GM12864 (cell line): ENCODE data around the gene SLC39A11.
"Not testable (repeated sequence)": the region's sequence is repeated elsewhere in the genome, so short reads cannot be mapped to it uniquely, and the experiment has no call there.

Experiments
- DNase-seq: peaks from one replicate; pipeline ENCODE4 v3.0.0-alpha.2; 2011; ENCODE audit warnings: low read depth
- H3K4me3 ChIP-seq: 2 replicates; pipeline ENCODE4 v1.5.1; 2011; ENCODE audit warnings: mild to moderate bottlenecking, low read depth, low read length, control low read depth
- TF ChIP-seq, protein P1 (sequence below): IDR thresholded peaks from 2 replicates; pipeline ENCODE4 v1.5.1; 2011; ENCODE audit warnings: low read depth, mild to moderate bottlenecking, moderate library complexity, low read length, control low read depth, inconsistent platforms; ENCODE audit errors: missing control alignments

The SLC39A11 gene

DNA sequence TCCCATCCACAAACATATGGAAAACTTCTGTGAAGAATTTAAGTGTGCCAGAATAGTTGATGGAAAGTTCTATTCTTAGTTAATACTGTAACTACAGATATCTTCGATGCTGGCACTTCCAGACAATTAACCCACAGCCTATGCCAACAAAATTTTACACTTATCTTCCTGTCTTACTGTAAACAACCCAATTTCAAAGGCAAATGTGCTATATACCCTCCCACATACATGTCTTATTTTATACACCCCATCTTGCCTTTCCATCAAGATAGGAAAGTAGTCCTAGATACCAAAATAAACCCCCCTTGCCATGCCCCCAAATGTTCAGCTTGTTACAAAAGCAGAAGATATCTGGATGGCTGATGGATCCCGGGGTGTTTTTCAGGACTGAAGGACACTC, 306.3 kb downstream of the SLC39A11 start:
- H3K4me3 ChIP-seq: no peak overlapping the region
- TF ChIP-seq, protein P1, sequence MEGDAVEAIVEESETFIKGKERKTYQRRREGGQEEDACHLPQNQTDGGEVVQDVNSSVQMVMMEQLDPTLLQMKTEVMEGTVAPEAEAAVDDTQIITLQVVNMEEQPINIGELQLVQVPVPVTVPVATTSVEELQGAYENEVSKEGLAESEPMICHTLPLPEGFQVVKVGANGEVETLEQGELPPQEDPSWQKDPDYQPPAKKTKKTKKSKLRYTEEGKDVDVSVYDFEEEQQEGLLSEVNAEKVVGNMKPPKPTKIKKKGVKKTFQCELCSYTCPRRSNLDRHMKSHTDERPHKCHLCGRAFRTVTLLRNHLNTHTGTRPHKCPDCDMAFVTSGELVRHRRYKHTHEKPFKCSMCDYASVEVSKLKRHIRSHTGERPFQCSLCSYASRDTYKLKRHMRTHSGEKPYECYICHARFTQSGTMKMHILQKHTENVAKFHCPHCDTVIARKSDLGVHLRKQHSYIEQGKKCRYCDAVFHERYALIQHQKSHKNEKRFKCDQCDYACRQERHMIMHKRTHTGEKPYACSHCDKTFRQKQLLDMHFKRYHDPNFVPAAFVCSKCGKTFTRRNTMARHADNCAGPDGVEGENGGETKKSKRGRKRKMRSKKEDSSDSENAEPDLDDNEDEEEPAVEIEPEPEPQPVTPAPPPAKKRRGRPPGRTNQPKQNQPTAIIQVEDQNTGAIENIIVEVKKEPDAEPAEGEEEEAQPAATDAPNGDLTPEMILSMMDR: no peak
- DNase-seq: no peak

DNA sequence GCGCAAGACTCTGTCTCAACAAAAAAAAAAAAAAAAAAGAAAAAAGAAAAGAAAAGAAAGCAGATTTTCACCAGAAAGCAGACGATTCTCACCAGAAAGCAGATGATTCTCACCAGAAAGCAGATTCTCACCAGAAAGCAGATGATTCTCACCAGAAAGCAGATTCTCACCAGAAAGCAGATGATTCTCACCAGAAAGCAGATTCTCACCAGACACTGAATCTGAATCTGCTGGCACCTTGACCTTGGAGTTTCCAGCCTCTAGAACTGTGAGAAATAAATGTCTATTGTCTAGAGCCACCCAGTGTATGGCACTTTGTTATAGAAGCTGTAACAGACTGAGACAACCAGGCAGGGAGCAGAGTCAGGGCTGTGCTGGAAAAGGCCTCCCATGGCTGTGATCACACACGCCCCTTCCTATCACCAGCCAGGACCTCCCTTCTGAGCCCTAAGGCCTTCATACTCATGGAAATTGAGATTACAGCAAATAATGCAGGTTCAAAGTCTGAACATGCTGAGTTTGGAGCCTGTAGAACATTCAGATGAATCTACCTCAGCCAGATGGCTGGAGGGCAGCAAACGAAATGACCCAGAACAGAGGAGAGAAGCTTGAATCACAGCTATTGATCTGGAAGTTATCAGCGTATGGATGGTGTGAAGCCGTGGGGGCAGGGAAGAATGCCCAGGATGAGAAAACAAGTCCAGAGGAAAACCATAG, 309.3 kb downstream of the SLC39A11 start:
- TF ChIP-seq, protein P1: no peak
- DNase-seq: no peak
- no peak overlapping the region for H3K4me3 ChIP-seq

DNA sequence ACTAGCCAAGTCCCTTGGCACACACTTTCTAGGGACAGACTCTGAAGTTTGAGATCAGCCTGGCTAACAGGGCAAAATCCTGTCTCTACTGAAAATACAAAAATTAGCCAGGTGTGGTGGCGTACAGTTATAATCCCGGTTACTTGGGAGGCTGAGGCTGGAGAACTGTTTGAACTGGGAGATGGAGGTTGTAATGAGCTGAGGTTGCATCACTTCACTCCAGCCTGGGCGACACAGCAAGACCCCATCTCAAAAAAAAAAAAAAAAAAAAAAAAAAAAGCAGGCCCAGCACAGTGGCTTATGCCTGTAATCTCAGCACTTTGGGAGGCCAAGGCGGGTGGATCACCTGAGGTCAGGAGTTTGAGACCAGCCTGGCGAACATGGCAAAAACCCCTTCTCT, 310.1 kb downstream of the SLC39A11 start:
- not testable (repeated sequence) for H3K4me3 ChIP-seq, DNase-seq

DNA sequence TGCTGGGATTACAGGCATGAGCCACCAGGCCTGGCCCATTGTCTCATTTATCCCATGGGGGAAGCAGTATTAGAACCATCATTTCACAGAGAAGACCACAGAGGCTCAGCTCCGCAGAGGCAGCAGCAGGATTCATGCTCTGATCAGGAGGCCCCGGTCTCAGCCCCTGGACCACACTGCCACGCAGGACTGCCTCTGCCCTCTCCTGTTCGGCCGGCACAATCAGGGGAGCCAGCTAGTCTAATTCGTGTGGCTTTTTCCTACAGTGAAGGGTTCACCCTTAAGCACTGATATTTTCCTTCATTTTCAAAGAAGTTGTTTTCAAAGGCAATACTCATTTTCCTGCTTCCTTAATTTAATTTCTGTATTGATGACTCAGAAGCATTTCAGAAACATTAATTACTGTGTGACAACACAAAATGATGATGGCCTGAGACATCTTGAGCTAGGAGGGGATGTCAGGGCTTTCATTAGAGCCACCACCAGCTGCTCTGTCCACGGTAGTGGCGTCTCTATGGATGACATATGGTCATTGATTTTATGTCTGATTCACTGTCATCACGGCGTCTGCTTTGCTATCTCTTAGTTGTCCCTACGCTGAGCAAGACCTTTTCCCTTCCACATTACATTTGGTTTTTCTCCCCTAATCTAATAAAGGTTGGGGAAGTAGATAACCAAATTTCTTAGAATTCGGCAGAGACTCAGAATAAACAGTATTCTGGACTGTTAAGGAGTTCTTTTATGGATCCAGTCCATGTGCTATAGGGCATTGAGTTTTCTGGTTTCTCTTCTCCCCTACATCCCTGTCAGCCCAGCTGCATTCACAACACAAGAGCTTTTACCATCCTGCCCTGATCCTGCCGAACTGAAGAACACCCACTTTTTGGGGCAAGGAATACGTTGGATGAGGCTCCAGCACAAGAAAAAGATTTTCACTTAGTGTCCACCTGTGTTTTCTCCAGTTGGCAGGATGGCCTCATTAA, 314.0 kb downstream of the SLC39A11 start:
- no peak overlapping the region for H3K4me3 ChIP-seq
- no peak for DNase-seq
- TF ChIP-seq, protein P1: no peak

DNA sequence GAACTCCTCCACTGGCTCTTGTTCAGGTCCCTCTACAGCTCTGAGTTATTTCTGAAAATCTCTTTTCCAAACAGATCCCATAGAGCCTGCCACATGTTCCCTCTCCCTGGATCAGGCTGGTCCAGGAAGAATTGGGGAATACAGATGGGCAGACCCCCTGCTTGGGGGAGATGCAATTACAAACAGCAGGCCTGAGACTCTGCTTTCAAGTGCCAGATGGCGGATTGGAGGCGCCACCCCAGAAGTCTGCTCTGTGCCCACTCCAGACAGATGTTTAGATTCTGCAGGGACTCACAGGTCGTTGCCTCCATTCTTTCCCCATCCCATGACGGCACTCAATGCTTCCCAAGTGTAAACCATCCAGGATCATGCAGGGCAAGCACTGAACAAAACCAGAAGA, 316.6 kb downstream of the SLC39A11 start:
- no peak for DNase-seq
- TF ChIP-seq, protein P1: no peak
- H3K4me3 ChIP-seq: no peak overlapping the region

DNA sequence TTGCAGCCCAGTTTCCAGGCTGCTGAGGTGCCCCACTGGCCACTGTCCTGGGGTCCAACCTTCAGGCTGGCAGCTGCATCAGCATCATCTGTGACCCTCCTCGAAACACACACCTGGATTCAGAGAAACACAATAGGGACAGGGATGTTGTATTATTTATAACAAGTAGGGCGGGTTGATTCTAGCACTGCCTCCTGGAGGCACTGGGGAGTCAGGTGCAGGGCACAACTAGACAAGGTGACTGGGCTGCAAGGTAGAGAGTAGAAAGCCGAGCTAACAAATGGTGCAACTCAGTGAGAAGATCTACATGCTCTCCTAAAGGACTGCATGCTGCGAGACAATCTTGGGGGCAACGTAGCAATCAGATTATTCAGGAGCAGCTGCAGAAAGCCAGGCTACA, 317.3 kb downstream of the SLC39A11 start:
- no peak for DNase-seq
- TF ChIP-seq, protein P1: no peak
- H3K4me3 ChIP-seq: no peak overlapping the region

DNA sequence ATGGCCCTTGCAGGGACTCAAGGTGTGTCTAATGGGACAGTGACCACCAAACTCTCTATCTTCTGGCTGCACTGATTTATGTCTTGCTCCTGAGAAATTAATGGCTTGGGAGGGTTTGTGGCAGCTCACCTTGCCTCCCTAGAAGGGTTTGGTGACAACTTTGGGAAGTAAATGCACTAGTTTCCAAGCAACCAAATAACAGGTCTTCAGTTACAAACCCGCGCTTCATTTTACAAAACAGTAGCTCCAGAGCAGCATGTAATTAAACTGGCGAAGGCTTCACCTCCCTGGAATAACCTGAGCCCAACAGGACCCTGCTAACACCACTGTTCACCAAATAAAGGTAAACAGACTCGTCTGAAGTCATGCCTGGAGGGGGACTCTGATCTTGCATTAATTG, 318.3 kb downstream of the SLC39A11 start:
- DNase-seq: no peak
- TF ChIP-seq, protein P1: no peak
- no peak overlapping the region for H3K4me3 ChIP-seq

DNA sequence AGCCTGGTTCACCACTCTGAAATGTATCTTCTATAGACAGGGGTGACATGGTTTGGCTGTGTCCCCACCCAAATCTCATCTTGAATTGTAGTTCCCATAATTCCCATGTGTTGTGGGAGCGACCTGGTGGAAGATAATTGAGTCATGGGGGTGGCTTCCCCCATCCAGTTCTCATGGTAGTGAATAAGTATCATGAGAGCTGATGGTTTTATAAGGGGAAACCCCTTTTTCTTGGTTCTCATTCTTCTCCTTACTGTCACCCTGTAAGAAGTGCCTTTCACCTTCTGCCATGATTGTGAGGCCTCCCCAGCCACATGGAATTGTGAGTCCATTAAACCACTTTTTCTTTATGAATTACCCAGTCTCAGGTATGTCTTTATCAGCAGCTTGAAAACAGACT, 319.3 kb downstream of the SLC39A11 start:
- DNase-seq, H3K4me3 ChIP-seq: not testable (repeated sequence)
